H9 (cell line): Measurements from ENCODE around the gene TELO2. TPM values are rescaled to one million over a fixed set of nuclear protein-coding genes. Genes with fewer than 3 reads are reported as not detected.
A peak's percentile ranks its signal among the peaks of the same experiment; 100 is the strongest.

Experiments
- DNase-seq: peaks from one replicate; pipeline ENCODE4 v3.0.0-alpha.2; 2017
- H2AFZ ChIP-seq: one replicate; pipeline ENCODE4 v1.6.1; 2013; ENCODE audit warnings: mild to moderate bottlenecking, low read length, control low read depth, moderate library complexity
- H2AK5ac ChIP-seq: 2 replicates; pipeline ENCODE4 v1.6.1; 2013; ENCODE audit warnings: low read length, control low read depth, mixed read lengths; ENCODE audit not compliant: insufficient read length
- H2BK120ac ChIP-seq: one replicate; pipeline ENCODE4 v1.6.1; 2013; ENCODE audit warnings: low read depth, mild to moderate bottlenecking, low read length, control low read depth, inconsistent platforms; ENCODE audit not compliant: poor library complexity, severe bottlenecking
- H2BK12ac ChIP-seq: 2 replicates; pipeline ENCODE4 v1.6.1; 2013; ENCODE audit warnings: low read length, control low read depth, mixed read lengths, low read depth; ENCODE audit not compliant: insufficient read length
- H2BK15ac ChIP-seq: 2 replicates; pipeline ENCODE4 v1.6.1; 2013; ENCODE audit warnings: low read depth, low read length, control low read depth
- H2BK20ac ChIP-seq: one replicate; pipeline ENCODE4 v1.6.1; 2013; ENCODE audit warnings: low read depth, mild to moderate bottlenecking, low read length, control low read depth, inconsistent platforms; ENCODE audit not compliant: poor library complexity, severe bottlenecking
- H2BK5ac ChIP-seq: 2 replicates; pipeline ENCODE4 v1.6.1; 2013; ENCODE audit warnings: low read length, control low read depth, mixed read lengths; ENCODE audit not compliant: insufficient read length
- H3K14ac ChIP-seq: 2 replicates; pipeline ENCODE4 v1.6.1; 2013; ENCODE audit warnings: low read length, control low read depth; ENCODE audit not compliant: insufficient read depth
- H3K18ac ChIP-seq: 2 replicates; pipeline ENCODE4 v1.6.1; 2013; ENCODE audit warnings: low read depth, mild to moderate bottlenecking, mixed read lengths, low read length, control low read depth; ENCODE audit not compliant: insufficient read length
- H3K23ac ChIP-seq: 2 replicates; pipeline ENCODE4 v1.6.1; 2013; ENCODE audit warnings: low read length, control low read depth, mixed read lengths, low read depth; ENCODE audit not compliant: insufficient read length
- H3K23me2 ChIP-seq: 2 replicates; pipeline ENCODE4 v1.6.1; 2013; ENCODE audit warnings: low read depth, mild to moderate bottlenecking, mixed read lengths, low read length, control low read depth; ENCODE audit not compliant: insufficient read length, poor library complexity, severe bottlenecking
- H3K27ac ChIP-seq: 2 replicates; pipeline ENCODE4 v1.5.1; 2013; ENCODE audit warnings: low read length, control low read depth, mixed read lengths, low read depth; ENCODE audit not compliant: insufficient read length
- H3K27me3 ChIP-seq: 2 replicates; pipeline ENCODE4 v1.6.1; 2013; ENCODE audit warnings: low read length, control low read depth, inconsistent platforms; ENCODE audit not compliant: insufficient read depth
- H3K4ac ChIP-seq: 2 replicates; pipeline ENCODE4 v1.6.1; 2013; ENCODE audit warnings: low read depth, mild to moderate bottlenecking, control low read depth, inconsistent platforms, low read length, moderate library complexity
- H3K4me1 ChIP-seq: 2 replicates; pipeline ENCODE4 v1.6.1; 2013; ENCODE audit warnings: low read length, control low read depth, inconsistent platforms; ENCODE audit not compliant: insufficient read depth
- H3K4me2 ChIP-seq: 2 replicates; pipeline ENCODE4 v1.6.1; 2013; ENCODE audit warnings: low read length, control low read depth, mixed read lengths; ENCODE audit not compliant: insufficient read length, insufficient read depth
- H3K56ac ChIP-seq: 2 replicates; pipeline ENCODE4 v1.6.1; 2013; ENCODE audit warnings: low read depth, mild to moderate bottlenecking, mixed read lengths, low read length, control low read depth; ENCODE audit not compliant: insufficient read length
- H3K79me1 ChIP-seq: 2 replicates; pipeline ENCODE4 v1.6.1; 2013; ENCODE audit warnings: low read depth, mild to moderate bottlenecking, moderate library complexity, low read length, control low read depth, inconsistent platforms; ENCODE audit not compliant: insufficient read depth, poor library complexity, severe bottlenecking
- H3K79me2 ChIP-seq: 2 replicates; pipeline ENCODE4 v1.6.1; 2013; ENCODE audit warnings: low read length, control low read depth, inconsistent platforms; ENCODE audit not compliant: insufficient read depth
- H3K9ac ChIP-seq: 2 replicates; pipeline ENCODE4 v1.6.1; 2013; ENCODE audit warnings: low read length, control low read depth, mixed read lengths; ENCODE audit not compliant: insufficient read length; ENCODE audit errors: extremely low read depth
- H3K9me3 ChIP-seq: one replicate; pipeline ENCODE4 v1.6.1; 2013; ENCODE audit warnings: low read depth, low read length, inconsistent platforms; ENCODE audit not compliant: control insufficient read depth
- H3T11ph ChIP-seq: one replicate; pipeline ENCODE4 v1.6.1; 2013; ENCODE audit warnings: mild to moderate bottlenecking, low read length, control low read depth, inconsistent platforms
- H4K20me1 ChIP-seq: one replicate; pipeline ENCODE4 v1.6.1; 2013; ENCODE audit not compliant: control insufficient read depth, insufficient read length, insufficient read depth
- H4K5ac ChIP-seq: 2 replicates; pipeline ENCODE4 v1.6.1; 2013; ENCODE audit warnings: low read depth, mild to moderate bottlenecking, mixed read lengths, low read length, control low read depth; ENCODE audit not compliant: insufficient read length
- H4K8ac ChIP-seq: replicated peaks from 2 replicates; pipeline ENCODE4 v1.6.1; 2013; ENCODE audit warnings: low read length, control low read depth, mixed read lengths, low read depth; ENCODE audit not compliant: insufficient read length
- H4K91ac ChIP-seq: 2 replicates; pipeline ENCODE4 v1.6.1; 2013; ENCODE audit warnings: low read depth, mild to moderate bottlenecking, moderate library complexity, mixed read lengths, low read length, control low read depth; ENCODE audit not compliant: insufficient read length
- H3K27ac Mint-ChIP-seq, 3 experiments: 2 replicates in 2 of 3; 3 replicates in 1 of 3; pipeline ENCODE4 v1.8.0; 2020 to 2021; ENCODE audit warnings: mixed read lengths in 3 of 3, mild to moderate bottlenecking in 1 of 3, moderate library complexity in 1 of 3
- H3K27me3 Mint-ChIP-seq: 2 replicates; pipeline ENCODE4 v1.8.0; 2021; ENCODE audit warnings: low read depth, mild to moderate bottlenecking, moderate library complexity, mixed read lengths
- H3K36me3 Mint-ChIP-seq, 3 experiments: 2 replicates in 2 of 3; 3 replicates in 1 of 3; pipeline ENCODE4 v1.8.0; 2020 to 2021; ENCODE audit warnings: low read depth in 3 of 3, mixed read lengths in 3 of 3; ENCODE audit not compliant: insufficient read depth in 1 of 3
- H3K4me1 Mint-ChIP-seq, 2 experiments: 2 replicates each; pipeline ENCODE4 v1.8.0; 2020; ENCODE audit warnings: mixed read lengths in 2 of 2
- H3K4me3 Mint-ChIP-seq, 2 experiments: 2 replicates in 1 of 2; 3 replicates in 1 of 2; pipeline ENCODE4 v1.8.0; 2020 to 2021; ENCODE audit warnings: mild to moderate bottlenecking in 2 of 2, mixed read lengths in 2 of 2, moderate library complexity in 1 of 2
- H3K9me3 Mint-ChIP-seq, 2 experiments: 2 replicates in 1 of 2; 3 replicates in 1 of 2; pipeline ENCODE4 v1.8.0; 2020; ENCODE audit warnings: mild to moderate bottlenecking in 2 of 2, mixed read lengths in 2 of 2, moderate library complexity in 1 of 2
- CTCF ChIP-seq: fragments of 200-600 bp; sonication (generic); conservative IDR thresholded peaks from 3 replicates; pipeline ENCODE4 v1.8.0; 2021; ENCODE audit warnings: antibody characterized with exemption, mild to moderate bottlenecking
- WGBS: extraction: QIAGEN DNeasy Blood & Tissue Kit; methylation state at CpG from one replicate; pipeline ENCODE4 v1.1.7; 2013; ENCODE audit warnings: missing lambda C conversion rate, low lambda C conversion rate, mixed read lengths; ENCODE audit not compliant: insufficient read length; ENCODE audit errors: extremely low coverage; 5-methylcytosine and 5-hydroxymethylcytosine counted together
- total RNA-seq: library from RNA; stranded (reverse); gene quantifications from 2 replicates; pipeline ENCODE4 v1.2.1, GENCODE V29; 2021

TELO2 gene
- total RNA-seq, 1 experiment from 2014 or later: 98.9 TPM

GRCh38 chr16:1534021-1535020 is 41.2 kb downstream of the TELO2 start:
- Histone ChIP-seq H4K91ac (no peak overlapping the region), H4K8ac (no peak overlapping the region), H3K18ac (no peak overlapping the region), H2AK5ac (no peak overlapping the region), H2BK15ac (no peak overlapping the region), H3K27ac (no peak overlapping the region), H4K20me1 (no peaks in the 10 kb centered on the region), H2BK120ac (no peak overlapping the region), H3K79me2 (no peaks in the 10 kb centered on the region), H3K4me2 (no peak overlapping the region), H2BK20ac (no peak overlapping the region), H3K27me3 (no peaks in the 10 kb centered on the region; the same call in 1 of the 2 replicates), H3K79me1 (no peaks in the 10 kb centered on the region), H4K5ac (no peak overlapping the region), H3K14ac (no peak overlapping the region), H3K9me3 (no peaks in the 10 kb centered on the region), H3K4ac (no peak overlapping the region), H3K23me2 (no peaks in the 10 kb centered on the region), H3K9ac (no peak overlapping the region), H2BK5ac (no peak overlapping the region), H2AFZ (no peak overlapping the region), H2BK12ac (no peak overlapping the region), H3K23ac (no peak overlapping the region), H3K4me1 (no peaks in the 10 kb centered on the region), H3T11ph (no peak overlapping the region), H3K56ac (no peak overlapping the region)
- H3K27me3 Mint-ChIP-seq: no peaks in the 10 kb centered on the region
- no peak for TF ChIP-seq CTCF
- no peak for DNase-seq
- peak overlapping the region in 2 of 3 experiments; percentile 6 to 65; a peak in 1 of 7 replicates for H3K27ac Mint-ChIP-seq
- no peaks in the 10 kb centered on the region for H3K9me3 Mint-ChIP-seq
- no peak overlapping the region for H3K4me3 Mint-ChIP-seq
- H3K4me1 Mint-ChIP-seq: no peaks in the 10 kb centered on the region
- no peaks in the 10 kb centered on the region; a peak in 1 of 7 replicates for H3K36me3 Mint-ChIP-seq
- WGBS: no CpG with 5 or more reads among the region's 57 CpGs
